Measurements from ENCODE around the gene AFF2. TPM values are rescaled to one million over a fixed set of nuclear protein-coding genes. Genes with fewer than 3 reads are reported as not detected.

Gene AFF2
- total and polyA plus RNA-seq, 10 donors, result 0.04 to 26.6 (median 8.7) TPM

GRCh38 chrX:148523303-148524080, 23.1 kb downstream of the AFF2 start:
- TF ChIP-seq POLR2A (IDR thresholded peaks at IDR 0.05) (no peak), POLR2AphosphoS5 (IDR thresholded peaks at IDR 0.05) (no peak), CTCF (IDR thresholded peaks at IDR 0.05 in 8 of 11, conservative IDR thresholded peaks at IDR 0.05 in 3 of 11) (no peak)
- WGBS, 5 donors, result 63 to 83% (median 80%) methylated on average over 6 of the region's 6 CpGs
- no peak for DNase-seq
- no peak overlapping the region for H3K4me3 ChIP-seq
- H3K9me3 ChIP-seq, result no peaks in the 10 kb centered on the region
- H3K27me3 ChIP-seq (replicated peaks in 1 of 7), result peaks cover 0 to 10% (median 0%) of the 10 kb centered on the region in 7 donors
- H3K27ac ChIP-seq, result no peak overlapping the region
- intact Hi-C loops (cut with DNase I; ENCODE audit: low total_unique reads), result no loop called here
- H3K36me3 ChIP-seq, result no peaks in the 10 kb centered on the region
- H3K4me1 ChIP-seq, result no peaks in the 10 kb centered on the region

- Histone ChIP-seq H3K4me3 (no peak overlapping the region), H3K27ac (no peak overlapping the region), H3K27me3 (replicated peaks in 1 of 7) (no peaks in the 10 kb centered on the region), H3K36me3 (no peaks in the 10 kb centered on the region), H3K4me1 (no peaks in the 10 kb centered on the region), H3K9me3 (no peaks in the 10 kb centered on the region)
- intact Hi-C loops (cut with DNase I; ENCODE audit: low total_unique reads), result no loop called here
- TF ChIP-seq CTCF (IDR thresholded peaks at IDR 0.05 in 8 of 11, conservative IDR thresholded peaks at IDR 0.05 in 3 of 11), result peak; percentile 30 to 72 (median 46)
- TF ChIP-seq POLR2AphosphoS5 (IDR thresholded peaks at IDR 0.05), result no peak
- TF ChIP-seq POLR2A (IDR thresholded peaks at IDR 0.05), result no peak
- DNase-seq, result no peak
- 8 to 20% (median 17%) methylated on average over 2 of the region's 2 CpGs for WGBS, 5 donors
These were observed 30.2 kb downstream of the AFF2 start for GRCh38 chrX:148530464-148531077.

GRCh38 chrX:148534291-148534690, 33.9 kb downstream of the AFF2 start:
- Histone ChIP-seq H3K36me3 (no peaks in the 10 kb centered on the region), H3K27me3 (replicated peaks in 1 of 7) (no peaks in the 10 kb centered on the region), H3K27ac (no peak overlapping the region), H3K4me3 (no peak overlapping the region), H3K9me3 (no peaks in the 10 kb centered on the region), H3K4me1 (no peaks in the 10 kb centered on the region)
- TF ChIP-seq POLR2A (IDR thresholded peaks at IDR 0.05) (no peak), POLR2AphosphoS5 (IDR thresholded peaks at IDR 0.05) (no peak), CTCF (IDR thresholded peaks at IDR 0.05 in 8 of 11, conservative IDR thresholded peaks at IDR 0.05 in 3 of 11) (no peak)
- DNase-seq, result no peak
- intact Hi-C loops (cut with DNase I; ENCODE audit: low total_unique reads), result no loop called here
- 58 to 88% (median 74%) methylated on average over 2 of the region's 2 CpGs for WGBS, 5 donors

- Histone ChIP-seq H3K9me3 (no peaks in the 10 kb centered on the region), H3K4me1 (no peaks in the 10 kb centered on the region), H3K27me3 (replicated peaks in 1 of 7) (no peaks in the 10 kb centered on the region), H3K4me3 (no peak overlapping the region), H3K27ac (no peak overlapping the region), H3K36me3 (no peaks in the 10 kb centered on the region)
- WGBS, 5 donors, result 71 to 97% (median 86%) methylated on average over 1 to 4 of the region's 4 CpGs
- TF ChIP-seq CTCF (IDR thresholded peaks at IDR 0.05 in 8 of 11, conservative IDR thresholded peaks at IDR 0.05 in 3 of 11) (no peak), POLR2AphosphoS5 (IDR thresholded peaks at IDR 0.05) (no peak), POLR2A (IDR thresholded peaks at IDR 0.05) (no peak)
- no peak for DNase-seq
- intact Hi-C loops (cut with DNase I; ENCODE audit: low total_unique reads), result no loop called here
These were observed 35.2 kb downstream of the AFF2 start for GRCh38 chrX:148535639-148536038.
